Esophagus squamous epithelium (tissue), 5 donors: Measurements from ENCODE around the gene SLC34A1. TPM values are rescaled to one million over a fixed set of nuclear protein-coding genes. Genes with fewer than 3 reads are reported as not detected.
"Not testable (repeated sequence)": the region's sequence is repeated elsewhere in the genome, so short reads cannot be mapped to it uniquely, and the experiment has no call there.

Experiments used
- DNase-seq: peaks from one replicate; lab custom pipeline; 2025; lab: John Stamatoyannopoulos, UW
- H3K27ac ChIP-seq, 4 donors: fragments of 200-600 bp; sonication (generic); one replicate each; pipeline ENCODE4 v1.5.1; 2016 to 2019; ENCODE audit warnings: mild to moderate bottlenecking in 1 of 4
- H3K27me3 ChIP-seq, 4 donors: fragments of 200-600 bp; sonication (generic); 1 replicate in 3 of 4; 2 replicates in 1 of 4; pipeline versions ENCODE4 v1.5.1 to v1.6.0; 2017 to 2021; ENCODE audit warnings: antibody characterized with exemption in 1 of 4
- H3K36me3 ChIP-seq, 3 donors: fragments of 200-600 bp; sonication (generic); one replicate each; pipeline ENCODE4 v1.5.1; 2016 to 2019
- H3K4me1 ChIP-seq, 3 donors: fragments of 200-600 bp; sonication (generic); one replicate each; pipeline ENCODE4 v1.5.1; 2017 to 2019
- H3K4me3 ChIP-seq, 4 donors: fragments of 200-600 bp; sonication (generic); 1 replicate in 3 of 4; 2 replicates in 1 of 4; pipeline ENCODE4 v1.5.1; 2016 to 2019; ENCODE audit warnings: mild to moderate bottlenecking in 2 of 4, moderate library complexity in 1 of 4
- H3K9me3 ChIP-seq, 3 donors: fragments of 200-600 bp; sonication (generic); one replicate each; pipeline ENCODE4 v1.5.1; 2016 to 2019
- POLR2A ChIP-seq, 4 donors: fragments of 450-650 bp; IDR thresholded peaks; one replicate each; pipeline ENCODE4 v1.6.1; 2017; ENCODE audit warnings: antibody characterized with exemption in 4 of 4, mild to moderate bottlenecking in 4 of 4, moderate library complexity in 3 of 4
- WGBS, 2 donors: methylation state at CpG; one replicate each; pipeline ENCODE4 v1.1.5; 2018; 5-methylcytosine and 5-hydroxymethylcytosine counted together
- intact Hi-C: fragments of 100-400 bp; cut with DNase I; formaldehyde crosslinking; loops from one replicate; pipeline ENCODE4 v1.15.0; 2022
- total RNA-seq, 4 donors: library from RNA; depleted of rRNA; stranded (reverse); fragments of >200 nt; gene quantifications; one replicate each; pipeline ENCODE4 v1.1.0, GENCODE V29; 2016
- TF ChIP-seq, protein P1 (sequence below), 6 experiments: fragments of 450-650 bp in 4 of 6; fragments of 200-600 bp in 2 of 6; sonication (generic) in 2 of 6; IDR thresholded peaks; one replicate each; pipeline ENCODE4 v1.5.1; 2016 to 2019; ENCODE audit warnings: antibody characterized with exemption in 6 of 6, mild to moderate bottlenecking in 4 of 6, moderate library complexity in 4 of 6
- donor health status: DM: yes; HTN: yes; CAD: no.

SLC34A1 gene
- total RNA-seq, 4 donors from 2014 or later = 0.15 to 0.47 (median 0.25) TPM

DNA sequence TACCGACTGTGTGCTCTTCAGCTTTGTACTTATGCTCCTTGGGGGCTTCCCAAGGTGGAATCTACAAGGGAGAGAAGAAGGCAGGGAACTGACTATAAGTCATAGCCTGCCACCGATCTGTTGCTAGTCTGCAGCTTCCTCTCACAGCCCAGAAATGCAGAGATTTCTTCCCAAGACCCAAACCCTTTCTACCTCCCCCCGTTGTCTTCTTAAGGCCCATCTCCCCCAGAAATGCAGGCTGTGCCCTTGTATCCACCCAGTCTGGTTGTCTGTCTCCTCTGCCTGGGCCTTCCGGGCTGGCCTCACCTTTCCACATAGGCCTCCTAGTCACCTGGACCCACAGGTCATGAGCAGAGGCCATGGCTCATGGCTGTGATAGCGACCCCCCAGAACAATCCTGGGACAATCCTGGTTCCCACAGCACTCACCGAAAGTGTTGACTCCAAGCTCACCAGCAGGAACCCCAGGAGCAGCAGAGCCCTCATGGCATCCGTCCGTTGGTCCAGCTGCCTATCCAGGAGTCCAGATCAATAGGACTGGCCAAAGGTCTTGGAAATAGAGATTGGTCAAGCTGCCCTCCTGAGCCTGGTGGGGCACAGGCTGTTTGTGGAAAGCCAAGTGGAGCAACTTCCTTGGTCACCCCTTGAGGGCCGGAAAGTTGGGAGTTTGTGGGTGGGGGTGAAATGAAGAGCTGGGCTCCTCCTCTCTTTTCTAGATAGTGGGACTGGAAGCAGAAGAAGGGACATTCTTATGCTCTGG, 25.0 kb downstream of the SLC34A1 start, which contains the start of gene F12:
Gene F12, minus strand, starts transcription at position 522 of the 759 bp plus-strand sequence. Its CDS starts 37 bp downstream, at position 485.
- Histone ChIP-seq H3K4me3 (no peak within 1 kb of the TSS), H3K27me3 (peaks cover 0 to 6% (median 0%) of the 10 kb centered on the region in 4 donors), H3K9me3 (no peaks in the 10 kb centered on the region), H3K36me3 (no peaks in the 10 kb centered on the region), H3K4me1 (peaks cover 9 to 24% (median 16%) of the 10 kb centered on the region in 3 donors), H3K27ac (no peak within 1 kb of the TSS)
- no peak for DNase-seq
- no peak for TF ChIP-seq POLR2A (IDR thresholded peaks at IDR 0.05)
- TF ChIP-seq, protein P1, sequence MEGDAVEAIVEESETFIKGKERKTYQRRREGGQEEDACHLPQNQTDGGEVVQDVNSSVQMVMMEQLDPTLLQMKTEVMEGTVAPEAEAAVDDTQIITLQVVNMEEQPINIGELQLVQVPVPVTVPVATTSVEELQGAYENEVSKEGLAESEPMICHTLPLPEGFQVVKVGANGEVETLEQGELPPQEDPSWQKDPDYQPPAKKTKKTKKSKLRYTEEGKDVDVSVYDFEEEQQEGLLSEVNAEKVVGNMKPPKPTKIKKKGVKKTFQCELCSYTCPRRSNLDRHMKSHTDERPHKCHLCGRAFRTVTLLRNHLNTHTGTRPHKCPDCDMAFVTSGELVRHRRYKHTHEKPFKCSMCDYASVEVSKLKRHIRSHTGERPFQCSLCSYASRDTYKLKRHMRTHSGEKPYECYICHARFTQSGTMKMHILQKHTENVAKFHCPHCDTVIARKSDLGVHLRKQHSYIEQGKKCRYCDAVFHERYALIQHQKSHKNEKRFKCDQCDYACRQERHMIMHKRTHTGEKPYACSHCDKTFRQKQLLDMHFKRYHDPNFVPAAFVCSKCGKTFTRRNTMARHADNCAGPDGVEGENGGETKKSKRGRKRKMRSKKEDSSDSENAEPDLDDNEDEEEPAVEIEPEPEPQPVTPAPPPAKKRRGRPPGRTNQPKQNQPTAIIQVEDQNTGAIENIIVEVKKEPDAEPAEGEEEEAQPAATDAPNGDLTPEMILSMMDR (IDR thresholded peaks at IDR 0.05) = no peak
- intact Hi-C loops = loop anchor here (5.0 kb wide), 1 partner anchor 43 kb away; no protein-coding TSS in a partner anchor
- 86 to 90% methylated on average over 5 to 6 of the region's 9 CpGs for WGBS, 2 donors

DNA sequence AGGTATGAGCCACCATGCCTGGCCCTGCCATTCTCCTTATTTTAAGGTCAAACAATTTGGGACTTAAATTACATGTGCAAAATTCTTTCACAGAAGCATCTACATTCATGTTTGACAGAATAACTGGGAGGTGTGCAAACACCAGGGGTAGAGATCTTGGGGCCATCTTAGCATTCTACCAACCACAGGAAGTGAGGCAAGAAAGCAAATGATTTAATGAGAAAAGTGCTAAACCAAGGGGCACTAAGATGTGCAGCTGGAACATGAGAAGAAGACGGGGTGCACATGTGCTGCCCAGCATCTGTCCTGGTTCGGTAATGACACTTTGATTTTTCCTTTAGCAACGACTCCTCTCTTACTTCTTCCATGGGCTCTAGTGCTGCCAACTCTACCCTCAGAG, 26.3 kb downstream of the SLC34A1 start:
- 81 to 83% methylated on average over 3 of the region's 3 CpGs for WGBS, 2 donors
- Histone ChIP-seq H3K4me3 (no peak overlapping the region), H3K4me1 (peaks cover 0 to 10% (median 8%) of the 10 kb centered on the region in 3 donors), H3K9me3 (no peaks in the 10 kb centered on the region), H3K27me3 (no peaks in the 10 kb centered on the region), H3K36me3 (no peaks in the 10 kb centered on the region), H3K27ac (no peak overlapping the region)
- no peak for TF ChIP-seq POLR2A (IDR thresholded peaks at IDR 0.05)
- TF ChIP-seq, protein P1 (IDR thresholded peaks at IDR 0.05) = no peak
- intact Hi-C loops = no loop called here
- no peak for DNase-seq

DNA sequence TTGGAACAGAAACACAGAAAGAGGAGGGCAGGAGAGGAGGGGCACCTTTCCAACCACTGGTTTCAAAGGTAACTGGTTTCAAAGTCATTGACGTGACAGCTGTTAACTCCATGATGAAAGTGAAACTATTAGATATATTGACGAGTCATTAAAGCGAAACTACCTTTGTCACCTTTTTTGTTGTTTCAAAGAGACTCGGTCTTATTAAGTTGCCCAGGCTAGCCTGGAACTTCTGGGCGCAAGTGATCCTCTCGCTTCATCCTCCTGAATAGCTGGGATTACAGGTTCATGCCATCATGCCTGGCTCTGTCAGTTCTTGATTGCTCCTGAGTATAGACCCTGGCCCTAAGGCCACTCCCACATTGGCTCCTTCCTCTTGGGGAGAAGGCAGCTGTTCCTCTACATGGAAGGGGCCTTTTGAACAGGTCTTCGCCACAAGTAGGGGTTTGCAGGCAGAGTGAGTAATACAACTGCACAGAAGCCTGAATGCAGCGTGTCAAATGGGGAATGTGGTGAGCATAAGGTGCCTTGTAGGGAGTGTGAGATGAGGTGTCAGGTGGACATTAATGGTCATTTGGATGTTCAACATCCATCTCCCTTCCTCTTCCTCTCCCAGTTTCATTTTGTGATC, 28.5 kb downstream of the SLC34A1 start:
- TF ChIP-seq, protein P1 (IDR thresholded peaks at IDR 0.05) = no peak
- no peak for TF ChIP-seq POLR2A (IDR thresholded peaks at IDR 0.05)
- Histone ChIP-seq H3K27ac (peak overlapping the region in 3 of 4 donors; percentile 25 to 47 (median 34)), H3K27me3 (no peaks in the 10 kb centered on the region), H3K36me3 (no peaks in the 10 kb centered on the region), H3K9me3 (no peaks in the 10 kb centered on the region), H3K4me1 (peaks cover 0 to 17% (median 8%) of the 10 kb centered on the region in 3 donors), H3K4me3 (peak overlapping the region in 2 of 4 donors; percentile 0 to 1)
- intact Hi-C loops = no loop called here
- DNase-seq = no peak
- WGBS, 2 donors = 22 to 65% methylated on average over 7 of the region's 8 CpGs

DNA sequence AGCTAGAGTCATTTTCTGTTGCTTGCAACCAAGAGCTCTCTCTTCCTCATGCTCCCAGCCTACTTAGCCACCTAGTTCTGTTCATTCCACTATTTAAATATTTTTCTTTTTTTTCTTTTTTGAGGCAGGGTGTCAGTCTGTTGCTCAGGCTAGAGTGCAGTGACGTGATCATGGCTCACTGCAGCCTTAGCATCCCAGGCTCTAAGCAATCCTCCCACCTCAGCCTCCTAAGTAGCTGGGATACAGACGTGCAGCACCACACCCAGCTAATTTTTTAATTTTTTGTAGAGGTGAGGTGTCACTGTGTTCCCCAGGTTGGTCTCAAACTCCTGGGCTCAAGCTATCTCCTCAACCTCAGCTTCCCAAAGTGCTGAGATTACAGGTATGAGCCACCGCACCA, 30.2 kb downstream of the SLC34A1 start:
- Histone ChIP-seq H3K27me3 (no peaks in the 10 kb centered on the region), H3K4me1 (peaks cover 0 to 17% (median 8%) of the 10 kb centered on the region in 3 donors), H3K27ac (no peak overlapping the region), H3K36me3 (no peaks in the 10 kb centered on the region), H3K9me3 (no peaks in the 10 kb centered on the region), H3K4me3 (no peak overlapping the region)
- no peak for DNase-seq
- WGBS, 2 donors = 76 to 91% methylated on average over 3 of the region's 3 CpGs
- intact Hi-C loops = no loop called here
- TF ChIP-seq, protein P1 (IDR thresholded peaks at IDR 0.05) = no peak
- TF ChIP-seq POLR2A (IDR thresholded peaks at IDR 0.05) = no peak

DNA sequence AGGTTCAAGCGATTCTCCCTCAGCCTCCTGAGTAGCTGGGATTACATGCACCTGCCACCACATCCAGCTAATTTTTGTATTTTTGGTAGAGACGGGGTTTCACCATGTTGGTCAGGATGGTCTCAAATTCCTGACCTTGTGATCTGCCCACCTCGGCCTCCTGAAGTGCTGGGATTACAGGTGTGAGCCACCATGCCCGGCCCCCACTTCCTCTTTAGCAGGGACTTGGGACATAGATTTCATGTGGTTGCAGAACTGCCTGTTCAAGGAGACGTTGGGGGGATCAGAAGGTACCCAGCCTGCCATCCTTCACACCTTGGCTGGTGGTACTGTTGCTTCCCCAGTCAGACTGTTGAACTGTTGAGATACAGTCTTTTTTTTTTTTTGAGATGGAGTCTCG, 32.8 kb downstream of the SLC34A1 start:
- DNase-seq, intact Hi-C loops, H3K27me3 ChIP-seq, H3K4me3 ChIP-seq, H3K9me3 ChIP-seq, H3K36me3 ChIP-seq: not testable (repeated sequence)
- 81 to 87% methylated on average over 5 of the region's 6 CpGs for WGBS, 2 donors
- Histone ChIP-seq H3K4me1 (peaks cover 0 to 17% (median 8%) of the 10 kb centered on the region in 3 donors), H3K27ac (peak overlapping the region in 1 of 4 donors; percentile 50)
